ENCODE results near the gene HACD2. TPM values are rescaled to one million over a fixed set of nuclear protein-coding genes. Genes with fewer than 3 reads are reported as not detected.

Gene HACD2
- total RNA-seq, 4 donors from 2014 or later = 50.9 to 72.9 (median 58.4) TPM

DNA sequence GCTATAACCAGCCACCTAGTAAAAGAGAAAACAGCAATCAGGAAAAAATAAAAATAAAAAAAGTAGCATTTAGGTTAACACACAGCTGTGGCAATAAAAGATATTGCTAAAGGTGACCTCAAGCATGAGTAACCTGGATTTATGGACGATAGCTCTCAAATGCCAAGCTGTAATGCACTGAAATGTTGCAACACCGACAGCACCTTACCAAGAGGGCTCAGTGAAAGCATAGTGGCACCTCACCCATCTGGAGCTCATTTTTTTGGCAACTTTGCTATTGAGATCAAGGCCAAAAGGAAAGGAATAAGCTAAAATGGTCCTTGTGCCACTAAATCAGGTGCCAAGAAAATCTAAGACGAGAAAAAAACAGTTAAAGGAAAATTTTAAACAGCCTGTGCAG is 2.5 kb downstream of the HACD2 start:
- TF ChIP-seq CTCF (IDR thresholded peaks at IDR 0.05; ENCODE audit: low read depth) = no peak

GRCh38 chr3:123576122-123576521 is 8.7 kb downstream of the HACD2 start:
- no peak for TF ChIP-seq CTCF (IDR thresholded peaks at IDR 0.05; ENCODE audit: low read depth)

DNA sequence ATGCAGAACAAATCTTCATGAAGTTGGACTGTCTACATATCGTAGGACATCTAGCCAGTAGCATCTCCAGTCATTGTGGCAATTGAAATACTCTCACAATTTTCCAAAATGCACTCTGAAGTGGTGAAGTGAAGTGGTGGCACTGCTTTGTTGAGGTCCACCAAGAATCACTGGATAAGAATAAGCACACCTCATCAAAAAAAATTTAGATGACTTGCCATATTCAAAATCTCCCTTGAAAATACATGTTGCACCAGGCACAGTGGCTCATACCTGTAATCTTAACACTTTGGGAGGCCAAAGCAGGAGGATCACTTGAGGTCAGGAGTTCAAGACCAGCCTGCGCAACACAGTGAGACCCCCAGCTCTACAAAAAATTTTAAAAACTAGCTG is 12.9 kb downstream of the HACD2 start:
- TF ChIP-seq CTCF (IDR thresholded peaks at IDR 0.05; ENCODE audit: low read depth) = no peak

DNA sequence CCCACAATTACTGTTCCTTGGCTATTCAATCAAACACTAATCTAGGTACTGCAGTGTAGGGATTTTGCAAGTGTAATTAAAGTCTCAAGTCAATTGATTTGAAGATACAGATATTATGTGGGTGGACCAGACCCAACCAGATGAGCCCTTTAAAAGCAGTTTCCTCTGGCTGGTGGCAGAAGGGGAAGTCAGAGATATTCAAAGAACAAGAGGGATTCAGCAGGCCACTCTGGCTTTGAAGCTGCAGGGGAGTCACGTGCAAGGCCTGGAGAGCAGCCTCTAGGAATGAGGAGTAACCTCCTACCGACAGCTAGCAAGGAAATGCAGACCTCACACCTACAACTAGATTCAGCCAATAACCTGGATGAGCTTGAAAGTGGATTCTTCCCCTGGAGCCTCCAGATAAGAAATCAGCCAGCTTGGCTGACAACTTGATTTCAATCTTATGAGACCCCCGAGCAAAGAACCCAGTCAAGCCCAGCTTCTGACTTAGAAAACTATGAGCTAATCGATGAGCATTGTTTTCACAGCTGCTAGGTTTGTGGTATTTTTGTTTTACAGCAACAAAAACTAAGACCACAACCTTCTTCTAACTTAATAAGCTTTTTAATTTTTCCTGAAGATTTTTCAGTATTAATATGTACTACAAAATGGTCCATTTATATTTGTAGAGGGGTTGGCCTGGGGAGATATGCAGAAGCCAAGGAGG is 13.4 kb downstream of the HACD2 start:
- no peak for TF ChIP-seq CTCF (IDR thresholded peaks at IDR 0.05; ENCODE audit: low read depth)

DNA sequence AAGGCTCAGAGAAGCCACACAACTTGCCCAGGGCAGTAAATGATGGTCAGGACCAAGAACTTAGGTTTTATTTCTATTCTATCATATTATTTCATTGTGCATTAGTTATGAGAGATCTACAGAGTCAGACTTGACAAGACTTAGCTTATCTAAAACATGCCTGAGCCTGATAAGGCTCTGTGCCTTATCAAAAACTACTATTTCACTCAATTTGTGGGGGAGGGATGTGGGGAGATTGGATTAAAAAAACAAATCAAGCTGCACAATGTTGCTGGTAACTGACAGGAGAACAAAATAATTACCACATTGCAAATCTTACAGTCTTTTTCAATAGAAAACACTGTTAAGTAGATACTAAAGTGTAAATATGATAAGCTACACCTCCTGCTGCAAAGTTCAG is 16.0 kb downstream of the HACD2 start:
- TF ChIP-seq CTCF (IDR thresholded peaks at IDR 0.05; ENCODE audit: low read depth) = no peak

- no peak for TF ChIP-seq CTCF (IDR thresholded peaks at IDR 0.05; ENCODE audit: low read depth)
Measured at GRCh38 chr3:123568034-123568433, 16.8 kb downstream of the HACD2 start.

GRCh38 chr3:123564056-123564455 is 20.8 kb downstream of the HACD2 start:
- no peak for TF ChIP-seq CTCF (IDR thresholded peaks at IDR 0.05; ENCODE audit: low read depth)

All from subcutaneous adipose tissue (tissue), 4 donors.